T-cell (primary cell): ENCODE results near the gene SLC44A5. TPM values are rescaled to one million over a fixed set of nuclear protein-coding genes. Genes with fewer than 3 reads are reported as not detected.

Source experiments
- ATAC-seq, 4 experiments: fragments of 200-7000 bp in 3 of 4; fragments of 150-1000 bp in 1 of 4; cut with Tn5 transposase; replicated peaks in 1 of 4; 1 replicate in 3 of 4; 2 replicates in 1 of 4; pipeline ENCODE4 v1.10.0; 2021; ENCODE audit warnings: moderate library complexity in 3 of 4, mild to moderate bottlenecking in 2 of 4, moderate number of reproducible peaks in 1 of 4
- CTCF ChIA-PET, 2 donors: fragments of 300-600 bp; sonication (Branson Sonifier 250); formaldehyde crosslinking; loops; one replicate each; lab custom pipeline; 2022; ENCODE audit warnings: antibody characterized with exemption in 2 of 2; lab: Charles Lee
- POLR2A ChIA-PET, 2 donors: fragments of 300-600 bp; sonication (Branson Sonifier 250); formaldehyde crosslinking; loops; one replicate each; lab custom pipeline; 2022; ENCODE audit warnings: antibody characterized with exemption in 2 of 2; lab: Charles Lee
- DNase-seq, 35 experiments: peaks; one replicate each; pipeline versions ENCODE4 v3.0.0 to v3.0.0-alpha.2; 2013 to 2023
- H3K27ac ChIP-seq: one replicate; pipeline ENCODE4 v1.5.1; 2013; ENCODE audit warnings: low read length
- H3K27me3 ChIP-seq, 2 experiments: replicated peaks in 1 of 2; 1 replicate in 1 of 2; 2 replicates in 1 of 2; pipeline versions ENCODE4 v1.6.1 to v1.7.0; 2013; ENCODE audit warnings: low read length in 1 of 2, mixed read lengths in 1 of 2; ENCODE audit not compliant: control insufficient read depth in 2 of 2, insufficient read depth in 2 of 2; ENCODE audit errors: extremely low read depth in 1 of 2
- H3K36me3 ChIP-seq, 2 donors: 1 replicate in 1 of 2; 2 replicates in 1 of 2; pipeline versions ENCODE4 v1.6.1 to v1.7.0; 2013; ENCODE audit warnings: low read length in 1 of 2; ENCODE audit not compliant: control insufficient read depth in 2 of 2, insufficient read depth in 1 of 2; ENCODE audit errors: extremely low read depth in 1 of 2
- H3K4me1 ChIP-seq, 2 experiments: 1 replicate in 1 of 2; 2 replicates in 1 of 2; pipeline versions ENCODE4 v1.6.1 to v1.7.0; 2013; ENCODE audit warnings: low read length in 2 of 2, mixed read lengths in 1 of 2; ENCODE audit not compliant: insufficient read depth in 2 of 2, control insufficient read depth in 1 of 2; ENCODE audit errors: extremely low read depth in 1 of 2
- H3K4me3 ChIP-seq, 2 donors: 1 replicate in 1 of 2; 2 replicates in 1 of 2; pipeline versions ENCODE4 v1.5.1 to v1.7.0; 2013; ENCODE audit warnings: mild to moderate bottlenecking in 2 of 2, low read length in 1 of 2, moderate library complexity in 1 of 2; ENCODE audit not compliant: control insufficient read depth in 1 of 2; ENCODE audit errors: extremely low read depth in 1 of 2
- H3K9me3 ChIP-seq: 2 replicates; pipeline ENCODE4 v1.7.0; 2013
- H3K27ac Mint-ChIP-seq, 2 donors: one replicate each; pipeline ENCODE4 v1.8.0; 2020 to 2021; ENCODE audit warnings: mild to moderate bottlenecking in 2 of 2, mixed read lengths in 2 of 2
- H3K27me3 Mint-ChIP-seq, 2 donors: one replicate each; pipeline ENCODE4 v1.8.0; 2021 to 2022; ENCODE audit warnings: mixed read lengths in 2 of 2
- H3K36me3 Mint-ChIP-seq: one replicate; pipeline ENCODE4 v1.8.0; 2021; ENCODE audit warnings: mixed read lengths
- H3K4me1 Mint-ChIP-seq, 3 donors: one replicate each; pipeline ENCODE4 v1.8.0; 2020 to 2022; ENCODE audit warnings: mixed read lengths in 3 of 3, mild to moderate bottlenecking in 1 of 3
- H3K4me3 Mint-ChIP-seq, 3 donors: one replicate each; pipeline ENCODE4 v1.8.0; 2020 to 2022; ENCODE audit warnings: mild to moderate bottlenecking in 3 of 3, mixed read lengths in 3 of 3, moderate library complexity in 3 of 3
- H3K9me3 Mint-ChIP-seq, 3 donors: one replicate each; pipeline ENCODE4 v1.8.0; 2020 to 2022; ENCODE audit warnings: mixed read lengths in 3 of 3
- WGBS: methylation state at CpG from one replicate; pipeline ENCODE4 v1.1.5; 2013; ENCODE audit warnings: missing lambda C conversion rate; ENCODE audit not compliant: insufficient coverage; 5-methylcytosine and 5-hydroxymethylcytosine counted together
- total RNA-seq, 35 experiments: library from RNA in 6 of 35; stranded (reverse) in 6 of 35; fragments of 120-200 nt in 1 of 35; gene quantifications; one replicate each; pipeline versions ENCODE4 v1.2.1 to v1.2.4 and lab custom pipeline; 2013 to 2026

SLC44A5 gene
- total RNA-seq, 5 donors from 2014 or later (not counting 1 experiment from before 2014, with no cell fraction given), result 0.06 to 2.4 (median 0.84) TPM; not detected in 1

DNA sequence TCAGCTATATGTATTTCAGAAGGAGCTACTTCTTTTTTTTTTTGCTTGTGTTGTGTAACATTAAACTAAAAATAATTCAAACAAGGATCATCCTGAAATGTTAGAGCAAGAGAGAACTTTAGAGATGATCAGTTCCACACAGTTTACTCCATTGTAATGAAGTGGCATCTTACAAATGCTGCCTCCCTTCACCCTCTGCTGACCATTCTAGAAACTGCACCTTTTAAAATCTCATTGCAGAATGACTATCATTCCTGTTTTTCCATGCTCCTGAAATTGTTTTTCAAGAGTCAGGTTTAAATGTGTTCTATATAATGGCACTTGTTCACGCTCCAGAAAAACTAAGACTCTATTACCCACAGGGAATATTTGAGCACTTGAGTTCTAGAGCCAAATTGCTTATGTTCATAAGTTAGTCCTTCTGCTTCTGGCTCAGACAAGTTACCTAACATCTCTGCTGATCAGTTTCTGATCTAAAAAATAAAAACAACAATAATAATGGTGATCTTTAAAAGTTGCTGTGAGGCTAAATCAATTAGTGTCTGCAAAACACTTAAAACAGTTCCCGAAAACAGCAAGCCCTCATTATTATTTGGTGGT lies 21.5 kb upstream of the SLC44A5 start:
- H3K4me3 Mint-ChIP-seq, result no peak overlapping the region
- H3K36me3 Mint-ChIP-seq, result no peaks in the 10 kb centered on the region
- ChIA-PET POLR2A (no interaction called here), CTCF (interaction anchor here (0.6 to 1.3 kb wide), 8 partner anchors 21 to 1458 kb away, joined by 3 to 4 read pairs (median 3); no protein-coding TSS in a partner anchor)
- Histone ChIP-seq H3K27ac (no peak overlapping the region), H3K4me1 (no peaks in the 10 kb centered on the region), H3K9me3 (no peaks in the 10 kb centered on the region), H3K36me3 (no peaks in the 10 kb centered on the region), H3K27me3 (no peaks in the 10 kb centered on the region), H3K4me3 (no peak overlapping the region)
- DNase-seq, result peak in 1 of 35 experiments; percentile 16
- ATAC-seq, result no peak
- H3K9me3 Mint-ChIP-seq, result no peaks in the 10 kb centered on the region
- WGBS, result no CpG with 5 or more reads among the region's 2 CpGs
- H3K27me3 Mint-ChIP-seq, result peaks cover 4 to 10% of the 10 kb centered on the region in 2 donors
- no peaks in the 10 kb centered on the region for H3K4me1 Mint-ChIP-seq
- no peak overlapping the region for H3K27ac Mint-ChIP-seq

GRCh38 chr1:75630998-75631397 lies 20.1 kb upstream of the SLC44A5 start:
- CTCF ChIA-PET, result interaction anchor here in 1 of 2 donors (0.6 kb wide), 1 partner anchor 34 kb away, joined by 3 read pairs; no protein-coding TSS in a partner anchor

GRCh38 chr1:75630004-75630594 lies 19.2 kb upstream of the SLC44A5 start:
- Histone ChIP-seq H3K4me1 (no peaks in the 10 kb centered on the region), H3K9me3 (no peaks in the 10 kb centered on the region), H3K27me3 (no peaks in the 10 kb centered on the region), H3K27ac (no peak overlapping the region), H3K36me3 (no peaks in the 10 kb centered on the region), H3K4me3 (no peak overlapping the region)
- no peak for DNase-seq
- H3K27me3 Mint-ChIP-seq, result peaks cover 4 to 13% of the 10 kb centered on the region in 2 donors
- H3K9me3 Mint-ChIP-seq, result peaks cover 0 to 4% (median 0%) of the 10 kb centered on the region in 3 donors
- H3K4me3 Mint-ChIP-seq, result no peak overlapping the region
- CTCF ChIA-PET, result interaction anchor here in 1 of 2 donors (1.4 kb wide), 1 partner anchor 364 kb away, joined by 4 read pairs; no protein-coding TSS in a partner anchor
- no CpG with 5 or more reads among the region's 3 CpGs for WGBS
- no peak for ATAC-seq
- H3K36me3 Mint-ChIP-seq, result no peaks in the 10 kb centered on the region
- no peak overlapping the region for H3K27ac Mint-ChIP-seq
- peaks cover 0 to 5% (median 0%) of the 10 kb centered on the region in 3 donors for H3K4me1 Mint-ChIP-seq
- POLR2A ChIA-PET, result no interaction called here

More at GRCh38 chr1:75630998-75631397, 20.1 kb upstream of the SLC44A5 start:
- H3K27me3 ChIP-seq, result no peaks in the 10 kb centered on the region
- POLR2A ChIA-PET, result no interaction called here
- no peaks in the 10 kb centered on the region for H3K9me3 ChIP-seq
- H3K27ac ChIP-seq, result no peak overlapping the region
- ATAC-seq (no peak), DNase-seq (no peak)
- no peaks in the 10 kb centered on the region for H3K36me3 Mint-ChIP-seq
- H3K27ac Mint-ChIP-seq, result no peak overlapping the region
- no peaks in the 10 kb centered on the region for H3K36me3 ChIP-seq
- H3K9me3 Mint-ChIP-seq, result peaks cover 0 to under 1% (median 0%) of the 10 kb centered on the region in 3 donors
- no CpG with 5 or more reads among the region's 1 CpG for WGBS
- H3K4me1 ChIP-seq, result no peaks in the 10 kb centered on the region
- no peak overlapping the region for H3K4me3 ChIP-seq
- H3K27me3 Mint-ChIP-seq, result peaks cover 4 to 15% of the 10 kb centered on the region in 2 donors
- H3K4me3 Mint-ChIP-seq, result no peak overlapping the region
- peaks cover 0 to 1% (median 0%) of the 10 kb centered on the region in 3 donors for H3K4me1 Mint-ChIP-seq

- Histone ChIP-seq H3K9me3 (no peaks in the 10 kb centered on the region), H3K4me3 (no peak overlapping the region), H3K27ac (no peak overlapping the region), H3K36me3 (no peaks in the 10 kb centered on the region), H3K4me1 (no peaks in the 10 kb centered on the region), H3K27me3 (no peaks in the 10 kb centered on the region)
- Mint-ChIP-seq H3K36me3 (no peaks in the 10 kb centered on the region), H3K27ac (no peak overlapping the region), H3K27me3 (peaks cover 7 to 23% of the 10 kb centered on the region in 2 donors), H3K4me1 (peaks cover 0 to 5% (median 0%) of the 10 kb centered on the region in 3 donors), H3K9me3 (peaks cover 0 to 4% (median under 1%) of the 10 kb centered on the region in 3 donors), H3K4me3 (no peak overlapping the region)
- POLR2A ChIA-PET, result no interaction called here
- DNase-seq (no peak), ATAC-seq (no peak)
- CTCF ChIA-PET, result interaction anchor here in 1 of 2 donors (0.6 kb wide), 2 partner anchors 12 kb away, joined by 3 read pairs; no protein-coding TSS in a partner anchor
- 63% methylated on average over 3 of the region's 3 CpGs for WGBS
Measured at GRCh38 chr1:75625795-75626194, 14.9 kb upstream of the SLC44A5 start.

GRCh38 chr1:75618382-75618781 lies 7.5 kb upstream of the SLC44A5 start:
- Mint-ChIP-seq H3K36me3 (no peaks in the 10 kb centered on the region), H3K4me3 (no peak overlapping the region), H3K9me3 (peaks cover 0 to 6% (median 3%) of the 10 kb centered on the region in 3 donors), H3K4me1 (peaks cover 20 to 28% (median 22%) of the 10 kb centered on the region in 3 donors), H3K27ac (no peak overlapping the region), H3K27me3 (peaks cover 56 to 65% of the 10 kb centered on the region in 2 donors)
- no peak overlapping the region for H3K27ac ChIP-seq
- no peaks in the 10 kb centered on the region for H3K36me3 ChIP-seq
- peaks cover 3 to 23% of the 10 kb centered on the region in 2 experiments for H3K4me1 ChIP-seq
- no peak for DNase-seq
- H3K4me3 ChIP-seq, result no peak overlapping the region
- ATAC-seq, result no peak
- CTCF ChIA-PET, result interaction anchor here in 1 of 2 donors (0.6 kb wide), 1 partner anchor 871 kb away, joined by 6 read pairs; no protein-coding TSS in a partner anchor
- POLR2A ChIA-PET, result no interaction called here
- peaks cover 13 to 26% of the 10 kb centered on the region in 2 experiments for H3K27me3 ChIP-seq
- H3K9me3 ChIP-seq, result no peaks in the 10 kb centered on the region
